ENCODE results near the gene RCAN2.

- TF ChIP-seq CTCF (IDR thresholded peaks at IDR 0.05) (no peak), EZH2 (IDR thresholded peaks at IDR 0.05) (no peak)
Measured at GRCh38 chr6:46320505-46320904, 170.7 kb downstream of the RCAN2 start.
